GM23338 (cell line): ENCODE results near the gene AGTRAP. TPM values are rescaled to one million over a fixed set of nuclear protein-coding genes. Genes with fewer than 3 reads are reported as not detected.

ENCODE experiments used
- ATAC-seq: fragments of 200-7000 bp; cut with Tn5 transposase; 3 replicates; pipeline ENCODE4 v1.9.1; 2020
- DNase-seq: peaks from one replicate; pipeline ENCODE4 v3.0.0-alpha.2; 2015; ENCODE audit warnings: low spot score
- H2AFZ ChIP-seq: fragments of 200-600 bp; sonication (generic); 2 replicates; pipeline ENCODE4 v1.8.0; 2016; ENCODE audit warnings: antibody characterized with exemption, mild to moderate bottlenecking, moderate library complexity
- H3F3A ChIP-seq: fragments of 200-600 bp; sonication (generic); replicated peaks from 2 replicates; pipeline ENCODE4 v1.8.0; 2017; ENCODE audit warnings: antibody characterized with exemption, mixed run types, low read depth
- H3K27ac ChIP-seq: fragments of 200-600 bp; sonication (generic); 2 replicates; pipeline ENCODE4 v1.6.1; 2016; ENCODE audit warnings: low read depth
- H3K27me3 ChIP-seq: fragments of 200-600 bp; sonication (generic); 2 replicates; pipeline ENCODE4 v1.8.0; 2016; ENCODE audit warnings: mild to moderate bottlenecking, mixed run types, moderate library complexity; ENCODE audit not compliant: insufficient read depth
- H3K36me3 ChIP-seq: fragments of 200-600 bp; sonication (generic); 2 replicates; pipeline ENCODE4 v1.8.0; 2016; ENCODE audit warnings: mild to moderate bottlenecking; ENCODE audit not compliant: insufficient read depth
- H3K4me1 ChIP-seq: fragments of 200-600 bp; sonication (generic); 2 replicates; pipeline ENCODE4 v1.8.0; 2016; ENCODE audit warnings: mild to moderate bottlenecking, moderate library complexity; ENCODE audit not compliant: insufficient read depth
- H3K4me2 ChIP-seq: fragments of 200-600 bp; sonication (generic); 2 replicates; pipeline ENCODE4 v1.7.1; 2017; ENCODE audit warnings: mixed run types
- H3K4me3 ChIP-seq: fragments of 200-600 bp; sonication (generic); 2 replicates; pipeline ENCODE4 v1.6.1; 2016; ENCODE audit warnings: mixed run types
- H3K79me2 ChIP-seq: fragments of 200-600 bp; sonication (generic); replicated peaks from 2 replicates; pipeline ENCODE4 v1.8.0; 2017; ENCODE audit warnings: mild to moderate bottlenecking; ENCODE audit not compliant: insufficient read depth
- H3K9me2 ChIP-seq: fragments of 200-600 bp; sonication (generic); 2 replicates; pipeline ENCODE4 v1.8.0; 2017; ENCODE audit not compliant: insufficient read depth
- H4K20me1 ChIP-seq: fragments of 200-600 bp; sonication (generic); replicated peaks from 2 replicates; pipeline ENCODE4 v1.8.0; 2017; ENCODE audit warnings: mild to moderate bottlenecking; ENCODE audit not compliant: insufficient read depth
- H3K27ac Mint-ChIP-seq: 2 replicates; pipeline ENCODE4 v1.8.0; 2020; ENCODE audit warnings: inconsistent platforms, mild to moderate bottlenecking, moderate library complexity, mixed read lengths
- H3K27me3 Mint-ChIP-seq: 3 replicates; pipeline ENCODE4 v1.8.0; 2022; ENCODE audit warnings: low read depth, mild to moderate bottlenecking, moderate library complexity, mixed read lengths, inconsistent platforms; ENCODE audit not compliant: insufficient read depth, poor library complexity
- H3K36me3 Mint-ChIP-seq: 3 replicates; pipeline ENCODE4 v1.8.0; 2021; ENCODE audit warnings: low read depth, mild to moderate bottlenecking, inconsistent platforms, moderate library complexity, mixed read lengths
- H3K4me1 Mint-ChIP-seq: 3 replicates; pipeline ENCODE4 v1.8.0; 2020; ENCODE audit warnings: mild to moderate bottlenecking, inconsistent platforms, mixed read lengths
- H3K4me3 Mint-ChIP-seq: 3 replicates; pipeline ENCODE4 v1.8.0; 2021; ENCODE audit warnings: moderate library complexity, mild to moderate bottlenecking, inconsistent platforms, mixed read lengths
- H3K9me3 Mint-ChIP-seq: 3 replicates; pipeline ENCODE4 v1.8.0; 2020; ENCODE audit warnings: moderate library complexity, mild to moderate bottlenecking, inconsistent platforms, mixed read lengths
- CTCF ChIP-seq, 2 experiments: fragments of 200-600 bp in 1 of 2; sonication (generic) in 1 of 2; conservative IDR thresholded peaks; 2 replicates each; pipeline versions ENCODE4 v1.5.1 to v1.6.1; 2016 to 2017; ENCODE audit warnings: antibody characterized with exemption in 2 of 2, low read depth in 2 of 2, mild to moderate bottlenecking in 2 of 2, moderate library complexity in 1 of 2
- ETS1 ChIP-seq: IDR thresholded peaks from 2 replicates; pipeline ENCODE4 v1.6.1; 2016; ENCODE audit warnings: antibody characterized with exemption
- EZH2phosphoT487 ChIP-seq: fragments of 200-600 bp; sonication (generic); IDR thresholded peaks from one replicate; pipeline ENCODE4 v1.8.1; 2018; ENCODE audit warnings: antibody characterized with exemption; ENCODE audit not compliant: unreplicated experiment
- JUNB ChIP-seq: IDR thresholded peaks from one replicate; pipeline ENCODE4 v1.6.1; 2016; ENCODE audit warnings: antibody characterized with exemption; ENCODE audit not compliant: unreplicated experiment
- POLR2AphosphoS5 ChIP-seq: IDR thresholded peaks from 2 replicates; pipeline ENCODE4 v1.6.1; 2016; ENCODE audit warnings: antibody characterized with exemption, low read depth
- STAT1 ChIP-seq: IDR thresholded peaks from one replicate; pipeline ENCODE4 v1.6.1; 2016; ENCODE audit warnings: antibody characterized with exemption; ENCODE audit not compliant: unreplicated experiment
- ZNF114 ChIP-seq: fragments of 250-450 bp; sonication (Bioruptor Pico); IDR thresholded peaks from 2 replicates; pipeline ENCODE4 v1.5.0; 2020; ENCODE audit warnings: mild to moderate bottlenecking, moderate library complexity
- ZNF331 ChIP-seq: fragments of 250-450 bp; sonication (Bioruptor Pico); IDR thresholded peaks from 2 replicates; pipeline ENCODE4 v1.5.0; 2020; ENCODE audit warnings: low read depth, mild to moderate bottlenecking, moderate library complexity
- ZNF462 ChIP-seq: fragments of 250-450 bp; sonication (Bioruptor Pico); IDR thresholded peaks from 2 replicates; pipeline ENCODE4 v1.5.0; 2020; ENCODE audit warnings: mild to moderate bottlenecking, moderate library complexity
- polyA plus RNA-seq: library from polyadenylated mRNA; unstranded; fragments of >200 nt; fragmentation: Nextera tagmentation; extraction: Ambion mirVana; gene quantifications from 2 replicates; pipeline ENCODE4 v1.2.1, GENCODE V29; 2016
- total RNA-seq: library from RNA; depleted of rRNA; stranded (reverse); fragments of >200 nt; shearing (Covaris generic); gene quantifications from 2 replicates; pipeline ENCODE4 v1.2.3, GENCODE V29; 2014

The AGTRAP gene
- total and polyA plus RNA-seq, 2 experiments from 2014 or later = 79.4 to 102 TPM

GRCh38 chr1:11774753-11775152 is 38.8 kb downstream of the AGTRAP start (continued):
- no peak for TF ChIP-seq CTCF (conservative IDR thresholded peaks at IDR 0.05; ENCODE audit: low read depth in 2 of 2)
- TF ChIP-seq ZNF114 (CRISPR knock-in tag) = no peak
- no peak for TF ChIP-seq POLR2AphosphoS5
- TF ChIP-seq EZH2phosphoT487 = no peak
- TF ChIP-seq ETS1 = no peak
- no peak for TF ChIP-seq STAT1

- no peak overlapping the region for H3K27ac Mint-ChIP-seq
- peaks cover 2% of the 10 kb centered on the region; the same call in 1 of the 2 replicates for H3F3A ChIP-seq
- H3K4me3 ChIP-seq = no peak overlapping the region
- no peaks in the 10 kb centered on the region for H4K20me1 ChIP-seq
- H3K79me2 ChIP-seq = no peaks in the 10 kb centered on the region
- H3K4me3 Mint-ChIP-seq = no peak overlapping the region
- no peaks in the 10 kb centered on the region for H3K27me3 ChIP-seq
- no peaks in the 10 kb centered on the region for H3K4me1 ChIP-seq
- TF ChIP-seq ZNF331 (CRISPR knock-in tag) = no peak
- H3K36me3 Mint-ChIP-seq = no peaks in the 10 kb centered on the region
- H3K27me3 Mint-ChIP-seq = peaks cover 6% of the 10 kb centered on the region
- no peak overlapping the region for H3K27ac ChIP-seq
- no peak for DNase-seq
- no peaks in the 10 kb centered on the region for H3K4me1 Mint-ChIP-seq
- no peaks in the 10 kb centered on the region for H3K9me2 ChIP-seq
- no peaks in the 10 kb centered on the region for H3K36me3 ChIP-seq
- no peak overlapping the region for H2AFZ ChIP-seq
- ATAC-seq = no peak
- no peak overlapping the region for H3K4me2 ChIP-seq
- no peaks in the 10 kb centered on the region for H3K9me3 Mint-ChIP-seq
Measured at GRCh38 chr1:11777658-11778322, 41.9 kb downstream of the AGTRAP start.

GRCh38 chr1:11778336-11778735 is 42.4 kb downstream of the AGTRAP start:
- H3K36me3 Mint-ChIP-seq = no peaks in the 10 kb centered on the region
- H4K20me1 ChIP-seq = no peaks in the 10 kb centered on the region
- no peak for DNase-seq
- H3K4me2 ChIP-seq = no peak overlapping the region
- no peaks in the 10 kb centered on the region for H3K27me3 ChIP-seq
- no peaks in the 10 kb centered on the region for H3K79me2 ChIP-seq
- H3K4me1 ChIP-seq = no peaks in the 10 kb centered on the region
- H3K27ac ChIP-seq = no peak overlapping the region
- no peak overlapping the region for H3K27ac Mint-ChIP-seq
- peaks cover 6% of the 10 kb centered on the region for H3K27me3 Mint-ChIP-seq
- H3K4me1 Mint-ChIP-seq = 0 out of 3 replicates have a peak, but pooled peaks cover 2% of the 10 kb centered on the region
- no peak for ATAC-seq
- no peak overlapping the region for H3K4me3 Mint-ChIP-seq
- H3F3A ChIP-seq = 0 out of 2 replicates have a peak, but pooled peaks cover 2% of the 10 kb centered on the region
- H3K4me3 ChIP-seq = no peak overlapping the region
- H3K9me3 Mint-ChIP-seq = no peaks in the 10 kb centered on the region
- no peaks in the 10 kb centered on the region for H3K36me3 ChIP-seq
- H2AFZ ChIP-seq = no peak overlapping the region
- H3K9me2 ChIP-seq = no peaks in the 10 kb centered on the region
- TF ChIP-seq POLR2AphosphoS5 = no peak
- no peak for TF ChIP-seq JUNB
- TF ChIP-seq ZNF114 (CRISPR knock-in tag) = no peak
- no peak for TF ChIP-seq ZNF462 (CRISPR knock-in tag)
- no peak for TF ChIP-seq ETS1
